Activated naive CD4-positive, alpha-beta T cell treated with anti-CD3 and anti-CD28 coated beads, Interleukin-2, amount 50 U/mL, for 16 hours (primary cell): ENCODE results near the gene RPL13.
"Not testable (repeated sequence)": the region's sequence is repeated elsewhere in the genome, so short reads cannot be mapped to it uniquely, and the experiment has no call there.

Experiments used
- DNase-seq: peaks from one replicate; pipeline ENCODE4 v3.0.0-alpha.2; 2020

The RPL13 gene

DNA sequence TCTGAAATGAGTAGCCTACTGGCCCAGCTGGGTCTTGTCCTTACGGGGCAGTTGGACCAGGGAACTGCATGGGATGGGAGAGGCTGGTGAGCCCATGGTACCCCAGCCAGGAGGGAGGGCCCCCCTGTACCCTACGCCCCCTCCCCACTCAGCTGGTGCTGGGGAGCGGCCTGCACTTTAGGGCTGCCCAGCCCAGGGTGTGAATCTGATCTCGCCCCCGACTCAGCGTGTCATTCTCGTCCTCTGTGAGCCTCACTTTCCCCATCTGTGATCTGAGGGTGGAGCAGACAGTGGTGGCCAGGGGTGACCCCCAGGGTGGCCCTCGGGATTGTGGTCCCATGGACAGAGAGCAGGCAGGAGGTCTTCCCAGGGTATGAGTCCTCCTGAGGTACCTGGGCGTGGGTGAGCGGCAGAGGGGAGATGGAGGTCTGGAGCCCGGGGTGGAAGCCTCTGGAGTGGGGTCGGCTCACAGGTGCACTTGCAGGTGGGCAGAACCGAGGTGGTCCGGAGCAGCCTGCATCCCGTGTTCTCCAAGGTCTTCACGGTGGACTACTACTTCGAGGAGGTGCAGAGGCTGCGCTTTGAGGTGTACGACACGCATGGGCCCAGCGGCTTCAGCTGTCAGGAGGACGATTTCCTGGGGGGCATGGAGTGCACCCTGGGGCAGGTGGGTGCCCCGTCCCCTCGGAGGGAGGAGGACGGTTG is 16.7 kb downstream of the RPL13 start:
- DNase-seq = no peak

DNA sequence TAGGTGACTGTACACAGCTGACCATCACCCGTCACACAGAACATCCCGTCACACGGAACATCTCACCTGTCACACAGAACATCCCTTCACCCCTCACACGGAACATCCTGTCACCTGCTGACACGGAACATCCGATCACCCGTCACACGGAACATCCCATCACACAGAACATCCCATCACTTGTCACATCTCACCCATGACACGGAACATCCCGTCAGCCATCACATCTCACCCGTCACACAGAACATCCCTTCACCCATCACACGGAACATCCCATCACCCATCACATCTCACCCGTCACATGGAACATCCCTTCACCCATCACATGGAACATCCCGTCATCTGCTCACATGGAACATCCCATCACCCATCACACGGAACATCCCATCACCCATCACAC is 18.9 kb downstream of the RPL13 start:
- DNase-seq = no peak

GRCh38 chr16:89581045-89581695 is 20.7 kb downstream of the RPL13 start:
- DNase-seq = no peak

DNA sequence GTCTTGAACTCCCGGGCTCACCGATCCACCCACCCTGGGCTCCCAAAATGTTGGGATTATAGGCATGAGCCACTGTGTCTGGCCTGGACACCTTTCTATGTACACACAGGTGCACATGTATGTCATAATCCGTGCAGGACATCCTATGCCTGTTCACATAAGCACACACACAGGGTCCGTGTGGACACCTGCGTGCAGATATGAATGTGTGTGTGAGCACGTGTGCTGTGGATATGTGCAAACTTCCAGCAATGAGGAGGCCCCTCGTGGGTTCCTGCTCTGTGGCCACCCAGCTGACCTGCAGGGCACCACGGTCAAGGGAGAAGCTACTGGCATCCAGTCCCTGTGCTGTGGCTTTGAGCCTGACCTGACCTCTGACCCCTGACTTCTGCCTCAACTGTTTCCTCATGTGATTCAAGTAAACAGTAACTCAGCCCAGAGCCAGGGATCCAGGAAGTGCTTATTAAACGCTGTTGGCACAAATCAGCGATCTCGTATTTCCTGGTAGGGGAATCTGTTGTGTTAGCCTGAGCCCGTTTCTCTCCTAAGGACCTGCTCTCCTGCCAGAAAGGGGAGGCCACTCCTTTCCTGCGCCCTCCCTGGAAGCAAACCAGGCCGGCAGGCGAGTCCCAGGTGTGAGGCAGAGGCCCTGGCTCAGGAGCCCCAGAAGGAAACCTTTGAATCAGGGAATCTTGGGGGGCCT is 21.5 kb downstream of the RPL13 start:
- no peak for DNase-seq

GRCh38 chr16:89582614-89583196 is 22.2 kb downstream of the RPL13 start:
- no peak for DNase-seq

DNA sequence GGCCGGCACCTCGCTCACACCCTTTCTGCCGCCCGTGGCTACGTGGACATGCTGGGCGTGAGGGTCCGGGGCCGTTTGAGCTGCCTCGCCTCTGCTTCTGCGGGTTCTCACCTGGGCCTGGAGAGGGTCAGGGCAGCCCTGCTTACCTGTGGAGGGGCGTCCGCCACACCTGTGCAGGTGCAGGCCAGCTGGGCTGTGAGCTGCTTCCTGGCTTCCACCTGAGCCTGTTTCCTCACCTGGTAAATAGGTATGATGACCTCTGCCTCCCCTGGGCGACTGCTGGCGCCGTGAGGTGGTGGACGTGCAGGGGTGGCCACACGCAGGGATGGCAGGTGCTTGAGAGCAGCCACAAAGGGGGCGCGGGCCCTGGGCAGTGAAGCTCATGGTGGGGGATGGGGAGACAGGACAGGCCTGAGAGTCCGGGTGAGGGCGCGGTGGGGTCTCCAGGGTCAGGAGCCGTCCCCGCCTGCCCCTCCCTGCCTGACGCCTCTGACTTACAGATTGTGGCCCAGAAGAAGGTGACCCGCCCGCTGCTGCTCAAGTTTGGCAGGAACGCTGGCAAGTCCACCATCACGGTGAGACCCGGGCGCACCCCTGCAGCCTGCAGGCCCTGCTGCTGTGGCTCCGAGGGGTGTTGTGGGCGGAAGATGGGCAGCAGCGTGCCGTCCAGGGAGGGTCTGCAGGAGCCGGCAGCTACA is 22.9 kb downstream of the RPL13 start:
- no peak for DNase-seq

- DNase-seq = no peak
Measured at GRCh38 chr16:89583895-89584644, 23.6 kb downstream of the RPL13 start.

DNA sequence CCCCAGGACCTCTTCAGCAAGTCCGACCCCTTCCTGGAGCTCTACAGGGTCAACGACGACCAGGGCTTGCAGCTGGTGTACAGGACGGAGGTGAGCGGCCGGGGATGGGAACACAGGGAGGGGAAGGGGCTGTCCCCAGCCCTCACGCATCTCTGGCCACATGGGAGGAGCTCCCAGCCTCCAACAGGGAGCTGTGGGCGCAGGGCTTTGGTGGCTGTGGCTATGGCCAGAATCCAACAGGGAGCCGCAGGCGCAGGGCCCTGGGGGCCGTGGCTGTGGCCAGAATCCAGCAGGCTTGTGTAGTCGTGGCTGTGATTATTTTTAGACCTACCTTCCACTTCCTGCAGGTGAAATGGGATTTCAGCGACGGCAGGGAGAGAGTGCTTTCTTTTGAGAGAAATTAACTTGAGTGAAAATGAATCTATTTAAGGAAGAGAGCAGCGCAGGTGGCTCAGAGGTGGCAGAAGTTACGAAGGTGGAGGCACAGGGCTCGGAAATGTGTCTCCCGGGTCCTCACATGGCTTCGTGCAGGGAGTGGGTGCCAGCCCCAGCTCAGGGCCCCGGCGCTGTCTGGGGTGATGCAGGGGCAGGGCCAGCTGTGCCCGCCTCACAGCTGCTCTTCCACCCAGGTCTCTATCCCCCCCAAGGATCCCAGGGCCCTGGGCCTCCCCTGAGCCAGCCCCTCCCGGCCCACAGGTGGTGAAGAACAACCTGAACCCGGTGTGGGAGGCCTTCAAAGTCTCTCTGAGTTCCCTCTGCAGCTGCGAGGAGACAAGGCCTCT is 24.5 kb downstream of the RPL13 start:
- DNase-seq = no peak

- no peak for DNase-seq
Measured at GRCh38 chr16:89586218-89586617, 25.7 kb downstream of the RPL13 start.

GRCh38 chr16:89586853-89587252 is 26.4 kb downstream of the RPL13 start:
- no peak for DNase-seq

DNA sequence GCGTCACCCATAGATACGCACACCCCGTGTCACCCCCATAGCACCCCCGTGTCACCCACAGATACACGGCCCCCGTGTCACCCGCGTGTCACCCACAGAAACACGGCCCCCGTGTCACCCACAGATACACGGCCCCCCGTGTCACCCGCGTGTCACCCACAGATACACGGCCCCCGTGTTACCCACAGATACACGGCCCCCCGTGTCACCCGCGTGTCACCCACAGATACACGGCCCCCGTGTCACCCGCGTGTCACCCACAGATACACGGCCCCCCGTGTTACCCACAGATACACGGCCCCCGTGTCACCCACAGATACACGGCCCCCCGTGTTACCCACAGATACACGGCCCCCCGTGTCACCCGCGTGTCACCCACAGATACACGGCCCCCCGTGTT is 27.2 kb downstream of the RPL13 start:
- not testable (repeated sequence) for DNase-seq

- no peak for DNase-seq
Measured at GRCh38 chr16:89588413-89589109, 28.1 kb downstream of the RPL13 start.

- no peak for DNase-seq
Measured at GRCh38 chr16:89589241-89589926, 28.9 kb downstream of the RPL13 start.

DNA sequence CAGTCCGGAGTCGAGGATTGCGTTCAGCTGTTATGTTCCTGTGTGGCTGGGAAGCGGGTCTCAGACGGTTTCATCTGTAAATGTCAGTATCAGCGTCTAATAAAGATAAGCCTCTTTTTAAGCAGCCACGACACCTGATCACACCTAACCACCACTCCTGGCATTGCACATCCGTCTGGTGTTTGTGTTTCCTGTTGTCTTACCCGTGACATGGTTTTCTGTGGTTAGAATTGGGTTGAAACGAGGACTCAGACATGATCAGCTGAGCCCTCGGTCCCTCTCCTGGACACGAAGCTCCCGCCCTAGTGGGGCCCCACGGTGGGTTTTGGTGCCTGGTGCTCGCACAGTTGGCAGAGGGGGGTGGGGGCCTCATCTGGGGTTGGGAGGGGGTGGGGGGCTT is 33.4 kb downstream of the RPL13 start:
- no peak for DNase-seq

GRCh38 chr16:89595330-89596060 is 35.0 kb downstream of the RPL13 start:
- DNase-seq = no peak

- no peak for DNase-seq
Measured at GRCh38 chr16:89596061-89596689, 35.7 kb downstream of the RPL13 start.

DNA sequence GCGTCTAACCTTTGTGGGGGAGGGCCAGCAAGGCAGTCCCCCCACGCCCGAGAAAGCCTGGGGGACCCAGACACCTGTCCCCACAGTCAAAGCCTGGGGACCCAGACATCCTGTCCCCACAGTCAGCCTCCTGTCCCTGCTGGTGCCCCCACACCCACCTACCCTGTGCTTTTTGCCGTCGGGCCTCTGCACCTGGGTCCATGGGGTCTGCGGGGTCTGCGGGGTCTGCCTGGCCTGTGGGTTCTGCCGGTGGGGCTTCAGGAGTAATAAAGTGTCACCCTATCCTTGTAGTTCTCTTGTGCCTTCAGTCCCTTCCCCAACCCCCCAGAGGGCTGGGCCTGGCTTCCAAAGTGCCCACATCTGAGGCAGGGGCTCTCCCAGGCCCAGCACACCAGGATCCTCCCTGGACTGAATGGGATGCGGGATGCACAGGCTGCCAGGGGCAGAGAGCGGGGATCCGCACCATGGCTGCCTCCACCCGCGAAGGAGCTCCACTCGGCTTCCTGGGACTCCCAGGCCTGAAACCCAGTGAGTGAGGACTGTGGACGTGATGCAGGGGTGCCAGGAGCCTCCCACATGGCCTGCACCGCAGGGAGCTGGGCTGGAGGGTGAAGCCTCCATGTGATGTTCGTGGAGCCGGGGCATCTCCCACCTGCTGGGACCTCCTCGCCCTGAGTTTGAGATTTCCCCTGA is 36.6 kb downstream of the RPL13 start:
- no peak for DNase-seq

GRCh38 chr16:89598199-89598598 is 37.7 kb downstream of the RPL13 start:
- DNase-seq = no peak
